HG03097 (cell line): ENCODE results near the gene ANKRD13B.
"Not testable (repeated sequence)": the region's sequence is repeated elsewhere in the genome, so short reads cannot be mapped to it uniquely, and the experiment has no call there.

Experiments
- ATAC-seq: cut with Tn5 transposase; IDR thresholded peaks from one replicate; pipeline ENCODE4 v1.9.1; 2021; ENCODE audit not compliant: unreplicated experiment, low FRiP score

Gene ANKRD13B

GRCh38 chr17:29640413-29640812 lies 47.5 kb downstream of the ANKRD13B start:
- no peak for ATAC-seq

DNA sequence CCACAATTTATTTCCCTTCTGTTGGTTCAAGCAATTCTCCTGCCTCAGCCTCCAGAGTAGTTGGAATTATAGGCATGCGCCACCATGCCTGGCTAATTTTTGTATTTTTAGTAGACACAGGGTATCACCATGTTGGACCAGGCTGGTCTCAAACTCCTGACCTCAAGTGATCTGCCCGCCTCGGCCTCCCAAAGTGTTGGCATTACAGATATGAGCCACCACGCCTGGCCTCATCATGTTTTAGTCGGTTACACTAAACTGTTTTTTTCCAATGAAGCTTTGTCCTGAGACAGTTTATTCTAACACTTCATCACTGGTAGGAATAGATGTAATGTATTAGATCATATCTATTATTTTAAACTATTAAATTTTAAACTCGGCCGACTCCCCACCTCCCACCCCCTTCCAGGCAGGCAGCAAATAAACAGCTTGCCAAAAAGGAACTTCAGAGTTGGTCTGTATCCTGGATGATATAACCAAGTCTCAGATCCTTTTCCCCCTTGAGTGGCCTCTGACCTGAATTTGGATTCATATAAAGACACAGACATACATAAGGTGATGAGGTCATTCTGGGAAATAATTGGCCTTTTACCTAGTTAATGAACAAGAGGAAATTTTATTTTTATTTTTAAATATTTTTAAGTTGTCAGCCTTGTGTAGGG lies 48.2 kb downstream of the ANKRD13B start:
- ATAC-seq, result no peak

GRCh38 chr17:29642171-29642611 lies 49.3 kb downstream of the ANKRD13B start:
- no peak for ATAC-seq

GRCh38 chr17:29643817-29644160 lies 50.9 kb downstream of the ANKRD13B start:
- ATAC-seq, result no peak

- ATAC-seq, result no peak
Measured at GRCh38 chr17:29645515-29646051, 52.7 kb downstream of the ANKRD13B start.

DNA sequence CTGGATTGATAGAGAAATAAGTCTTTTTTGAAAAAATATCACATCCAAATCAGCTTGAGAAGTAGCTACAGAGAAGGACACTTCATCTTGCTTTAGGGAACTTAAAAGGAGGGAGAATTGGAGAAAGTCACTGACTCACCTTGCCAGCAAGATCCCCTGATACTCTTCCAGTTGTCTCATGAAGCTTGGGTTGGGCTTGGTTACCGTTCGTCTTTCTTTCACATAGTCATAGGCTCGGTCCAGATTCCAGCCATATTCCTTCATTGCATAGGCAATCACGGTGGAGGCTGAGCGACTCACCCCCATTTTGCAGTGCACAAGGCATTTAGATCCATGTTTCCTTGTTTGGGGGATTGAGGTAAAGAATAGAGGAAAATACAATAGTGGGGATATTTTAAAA lies 55.1 kb downstream of the ANKRD13B start:
- no peak for ATAC-seq

DNA sequence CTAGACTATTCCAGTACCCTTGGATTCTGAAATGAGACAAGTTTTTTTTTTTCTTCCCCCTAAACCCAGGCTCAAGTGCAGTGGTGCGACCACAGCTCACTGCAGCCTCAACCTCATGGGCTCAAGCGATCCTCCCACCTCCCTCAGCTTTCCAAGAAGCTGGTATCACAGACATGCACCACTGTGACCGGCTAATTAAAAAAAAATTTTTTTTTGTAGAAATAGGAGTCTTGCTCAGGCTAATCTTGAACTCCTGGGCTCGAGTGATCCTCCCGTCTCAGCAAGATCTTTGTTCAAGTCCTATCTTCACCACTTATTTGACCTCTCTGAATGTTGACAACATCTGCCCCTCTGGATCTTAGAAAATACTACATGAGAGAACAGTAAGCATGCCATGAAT lies 56.4 kb downstream of the ANKRD13B start:
- no peak for ATAC-seq

DNA sequence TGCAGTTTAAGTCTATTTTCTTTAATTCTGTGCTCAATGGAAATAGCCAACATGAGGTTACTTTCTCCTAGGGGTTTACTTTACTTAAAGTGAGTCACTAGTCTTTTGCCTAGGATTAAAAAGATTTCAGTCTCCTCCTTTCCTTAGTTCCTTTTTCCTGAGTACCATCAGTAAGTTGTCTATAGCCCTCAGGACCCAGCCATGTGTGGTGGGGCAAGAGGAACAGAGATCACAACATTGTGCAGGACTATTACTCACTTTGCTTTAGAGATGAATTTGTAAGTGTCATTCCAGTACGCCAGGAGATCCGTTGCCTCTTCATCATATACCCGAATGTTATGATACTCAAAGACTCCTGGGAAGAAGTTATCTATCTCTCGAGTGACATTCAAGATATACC lies 57.5 kb downstream of the ANKRD13B start:
- no peak for ATAC-seq

GRCh38 chr17:29651913-29652312 lies 59.0 kb downstream of the ANKRD13B start:
- not testable (repeated sequence) for ATAC-seq

- no peak for ATAC-seq
Measured at GRCh38 chr17:29652976-29653375, 60.0 kb downstream of the ANKRD13B start.

DNA sequence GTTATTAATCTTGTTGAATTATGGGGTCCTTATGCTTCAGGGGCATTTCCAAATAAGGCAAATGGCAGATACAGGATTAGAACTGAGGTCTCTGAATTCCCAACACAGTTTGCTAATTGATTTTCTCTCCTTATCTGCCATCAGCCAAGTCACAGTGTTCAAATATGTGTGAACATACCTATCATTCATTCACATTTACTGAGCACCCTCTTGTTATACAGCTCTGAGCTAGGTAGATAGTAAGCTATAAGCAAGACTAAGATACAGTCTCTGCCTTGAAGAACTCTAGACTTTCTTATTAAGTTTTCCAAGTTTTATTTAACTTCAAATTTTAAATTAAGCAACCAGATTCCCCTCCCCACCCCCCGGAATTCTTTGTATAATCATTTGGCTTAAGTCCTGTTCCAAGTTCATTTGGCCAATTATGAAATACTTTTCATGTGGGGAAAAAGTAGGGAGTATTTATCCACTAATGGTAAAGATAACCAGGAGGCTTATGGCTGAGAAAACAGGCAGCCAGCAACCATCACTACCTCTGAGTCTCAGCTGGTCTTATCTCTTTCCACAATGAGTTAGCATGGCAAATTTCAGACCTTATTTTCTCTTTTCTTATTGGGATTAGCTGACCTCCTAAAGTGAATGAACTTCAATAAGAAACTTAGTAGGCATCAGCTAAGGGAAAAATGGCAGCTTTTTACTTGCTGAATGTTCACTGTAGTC lies 61.2 kb downstream of the ANKRD13B start:
- ATAC-seq, result no peak

GRCh38 chr17:29655323-29655722 lies 62.4 kb downstream of the ANKRD13B start:
- ATAC-seq, result no peak

DNA sequence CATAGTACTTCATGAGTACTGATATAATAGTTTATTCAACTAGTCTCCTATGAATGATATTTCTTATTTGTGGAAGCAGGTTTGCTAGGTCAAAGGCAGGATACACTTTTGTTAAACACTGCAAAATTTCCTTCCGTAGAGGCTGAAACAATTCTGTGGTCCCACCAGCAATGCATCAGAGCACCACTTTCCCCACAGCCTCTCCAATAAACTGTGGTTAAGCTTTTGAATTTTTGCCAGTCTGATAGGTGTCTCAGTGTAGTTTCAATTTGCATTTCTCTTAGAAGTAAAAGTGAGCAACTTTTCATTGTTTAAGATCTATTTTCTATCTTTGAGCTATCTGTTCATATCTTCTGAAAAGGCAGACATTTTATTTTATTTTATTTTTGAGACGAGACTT lies 66.2 kb downstream of the ANKRD13B start:
- ATAC-seq, result no peak

GRCh38 chr17:29661213-29661612 lies 68.3 kb downstream of the ANKRD13B start:
- ATAC-seq, result no peak

- ATAC-seq, result no peak
Measured at GRCh38 chr17:29663155-29663554, 70.2 kb downstream of the ANKRD13B start.
